Esophagus squamous epithelium (tissue), 5 donors: ENCODE data around the gene DGKD. TPM values are rescaled to one million over a fixed set of nuclear protein-coding genes. Genes with fewer than 3 reads are reported as not detected.
"Not testable (repeated sequence)": the region's sequence is repeated elsewhere in the genome, so short reads cannot be mapped to it uniquely, and the experiment has no call there.

Experiments
- DNase-seq: peaks from one replicate; lab custom pipeline; 2025; lab: John Stamatoyannopoulos, UW
- H3K27ac ChIP-seq, 4 donors: fragments of 200-600 bp; sonication (generic); one replicate each; pipeline ENCODE4 v1.5.1; 2016 to 2019; ENCODE audit warnings: mild to moderate bottlenecking in 1 of 4
- H3K27me3 ChIP-seq, 4 donors: fragments of 200-600 bp; sonication (generic); 1 replicate in 3 of 4; 2 replicates in 1 of 4; pipeline versions ENCODE4 v1.5.1 to v1.6.0; 2017 to 2021; ENCODE audit warnings: antibody characterized with exemption in 1 of 4
- H3K36me3 ChIP-seq, 3 donors: fragments of 200-600 bp; sonication (generic); one replicate each; pipeline ENCODE4 v1.5.1; 2016 to 2019
- H3K4me1 ChIP-seq, 3 donors: fragments of 200-600 bp; sonication (generic); one replicate each; pipeline ENCODE4 v1.5.1; 2017 to 2019
- H3K4me3 ChIP-seq, 4 donors: fragments of 200-600 bp; sonication (generic); 1 replicate in 3 of 4; 2 replicates in 1 of 4; pipeline ENCODE4 v1.5.1; 2016 to 2019; ENCODE audit warnings: mild to moderate bottlenecking in 2 of 4, moderate library complexity in 1 of 4
- H3K9me3 ChIP-seq, 3 donors: fragments of 200-600 bp; sonication (generic); one replicate each; pipeline ENCODE4 v1.5.1; 2016 to 2019
- POLR2A ChIP-seq, 4 donors: fragments of 450-650 bp; IDR thresholded peaks; one replicate each; pipeline ENCODE4 v1.6.1; 2017; ENCODE audit warnings: antibody characterized with exemption in 4 of 4, mild to moderate bottlenecking in 4 of 4, moderate library complexity in 3 of 4
- WGBS, 2 donors: methylation state at CpG; one replicate each; pipeline ENCODE4 v1.1.5; 2018; 5-methylcytosine and 5-hydroxymethylcytosine counted together
- intact Hi-C: fragments of 100-400 bp; cut with DNase I; formaldehyde crosslinking; loops from one replicate; pipeline ENCODE4 v1.15.0; 2022
- total RNA-seq, 4 donors: library from RNA; depleted of rRNA; stranded (reverse); fragments of >200 nt; gene quantifications; one replicate each; pipeline ENCODE4 v1.1.0, GENCODE V29; 2016
- TF ChIP-seq, protein P1 (sequence below), 6 experiments: fragments of 450-650 bp in 4 of 6; fragments of 200-600 bp in 2 of 6; sonication (generic) in 2 of 6; IDR thresholded peaks; one replicate each; pipeline ENCODE4 v1.5.1; 2016 to 2019; ENCODE audit warnings: antibody characterized with exemption in 6 of 6, mild to moderate bottlenecking in 4 of 6, moderate library complexity in 4 of 6
- donor health status: DM: yes; HTN: yes; CAD: no.

Gene DGKD
- total RNA-seq, 4 donors from 2014 or later, result 2.3 to 10.9 (median 4.2) TPM

DNA sequence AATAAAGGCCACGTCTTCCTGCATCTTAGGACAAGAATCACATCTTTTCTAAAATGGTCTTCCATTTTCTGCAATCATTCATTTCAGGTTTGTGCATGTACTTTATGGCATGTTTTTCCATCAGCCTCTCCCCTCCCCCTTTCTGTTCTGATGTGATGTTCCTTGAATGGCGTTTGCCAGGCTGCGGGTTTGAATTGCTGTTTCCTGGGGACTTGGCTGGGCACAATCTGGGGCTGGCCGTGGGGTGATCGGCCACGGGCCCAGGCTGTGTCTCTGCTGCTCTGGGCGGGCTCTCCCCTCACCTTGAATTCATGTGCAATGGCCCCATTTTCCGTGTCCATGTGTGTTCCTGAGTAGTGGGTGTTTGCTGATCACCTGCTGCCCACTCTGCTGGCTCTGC, 15.2 kb downstream of the DGKD start:
- Histone ChIP-seq H3K27me3 (no peaks in the 10 kb centered on the region), H3K9me3 (no peaks in the 10 kb centered on the region)

DNA sequence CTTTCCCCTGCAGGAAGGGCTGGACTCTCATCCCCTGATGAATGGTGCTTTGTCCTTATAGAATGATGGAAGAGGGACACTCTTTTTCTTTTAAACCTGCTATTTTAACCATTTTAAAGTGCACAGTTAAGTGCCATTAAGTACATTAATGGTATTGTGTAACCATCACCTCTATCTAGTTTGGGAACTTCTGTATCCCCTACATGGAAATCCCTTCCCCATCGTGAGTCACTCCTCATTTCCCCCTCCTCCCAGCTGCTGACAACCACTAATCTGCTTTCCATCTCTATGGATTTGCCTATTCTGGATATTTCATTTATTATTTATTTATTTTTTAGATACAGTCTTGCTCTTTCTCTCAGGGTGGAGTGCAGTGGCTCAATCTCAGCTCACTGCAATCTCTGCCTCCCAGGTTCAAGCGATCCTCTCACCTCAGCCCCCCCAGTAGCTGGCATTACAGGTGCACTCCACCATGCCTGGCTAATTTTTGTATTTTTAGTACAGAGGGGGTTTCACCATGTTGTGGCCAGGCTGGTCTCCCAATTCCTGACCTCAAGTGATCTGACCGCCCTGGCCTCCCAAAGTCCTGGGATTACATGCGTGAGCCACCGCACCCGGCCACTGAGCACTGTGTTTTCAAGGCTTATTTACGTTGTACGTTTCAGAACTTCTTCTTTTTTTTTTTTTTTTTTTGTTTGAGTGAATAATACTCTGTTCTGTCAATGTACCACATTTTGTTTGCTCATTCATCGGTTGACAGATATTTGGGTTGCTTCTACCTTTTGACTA, 15.8 kb downstream of the DGKD start:
- WGBS, 2 donors, result 80 to 82% methylated on average over 9 of the region's 9 CpGs
- TF ChIP-seq, protein P1, sequence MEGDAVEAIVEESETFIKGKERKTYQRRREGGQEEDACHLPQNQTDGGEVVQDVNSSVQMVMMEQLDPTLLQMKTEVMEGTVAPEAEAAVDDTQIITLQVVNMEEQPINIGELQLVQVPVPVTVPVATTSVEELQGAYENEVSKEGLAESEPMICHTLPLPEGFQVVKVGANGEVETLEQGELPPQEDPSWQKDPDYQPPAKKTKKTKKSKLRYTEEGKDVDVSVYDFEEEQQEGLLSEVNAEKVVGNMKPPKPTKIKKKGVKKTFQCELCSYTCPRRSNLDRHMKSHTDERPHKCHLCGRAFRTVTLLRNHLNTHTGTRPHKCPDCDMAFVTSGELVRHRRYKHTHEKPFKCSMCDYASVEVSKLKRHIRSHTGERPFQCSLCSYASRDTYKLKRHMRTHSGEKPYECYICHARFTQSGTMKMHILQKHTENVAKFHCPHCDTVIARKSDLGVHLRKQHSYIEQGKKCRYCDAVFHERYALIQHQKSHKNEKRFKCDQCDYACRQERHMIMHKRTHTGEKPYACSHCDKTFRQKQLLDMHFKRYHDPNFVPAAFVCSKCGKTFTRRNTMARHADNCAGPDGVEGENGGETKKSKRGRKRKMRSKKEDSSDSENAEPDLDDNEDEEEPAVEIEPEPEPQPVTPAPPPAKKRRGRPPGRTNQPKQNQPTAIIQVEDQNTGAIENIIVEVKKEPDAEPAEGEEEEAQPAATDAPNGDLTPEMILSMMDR (IDR thresholded peaks at IDR 0.05), result no peak
- no peak for TF ChIP-seq POLR2A (IDR thresholded peaks at IDR 0.05)
- no peak for DNase-seq
- no peak overlapping the region for H3K4me3 ChIP-seq
- H3K27ac ChIP-seq, result no peak overlapping the region
- H3K36me3 ChIP-seq, result peaks cover 0 to 6% (median 0%) of the 10 kb centered on the region in 3 donors
- H3K9me3 ChIP-seq, result no peaks in the 10 kb centered on the region
- intact Hi-C loops, result no loop called here
- H3K27me3 ChIP-seq, result no peaks in the 10 kb centered on the region
- peaks cover 0 to 6% (median 0%) of the 10 kb centered on the region in 3 donors for H3K4me1 ChIP-seq

More for the DNA sequence above, 15.2 kb downstream of the DGKD start:
- intact Hi-C loops, result no loop called here
- Histone ChIP-seq H3K27ac (no peak overlapping the region), H3K36me3 (peaks cover 0 to 6% (median 0%) of the 10 kb centered on the region in 3 donors), H3K4me1 (peaks cover 0 to 6% (median 0%) of the 10 kb centered on the region in 3 donors), H3K4me3 (no peak overlapping the region)
- WGBS, 2 donors, result 88 to 89% methylated on average over 8 of the region's 8 CpGs
- DNase-seq, result no peak
- TF ChIP-seq, protein P1 (IDR thresholded peaks at IDR 0.05), result no peak
- no peak for TF ChIP-seq POLR2A (IDR thresholded peaks at IDR 0.05)

DNA sequence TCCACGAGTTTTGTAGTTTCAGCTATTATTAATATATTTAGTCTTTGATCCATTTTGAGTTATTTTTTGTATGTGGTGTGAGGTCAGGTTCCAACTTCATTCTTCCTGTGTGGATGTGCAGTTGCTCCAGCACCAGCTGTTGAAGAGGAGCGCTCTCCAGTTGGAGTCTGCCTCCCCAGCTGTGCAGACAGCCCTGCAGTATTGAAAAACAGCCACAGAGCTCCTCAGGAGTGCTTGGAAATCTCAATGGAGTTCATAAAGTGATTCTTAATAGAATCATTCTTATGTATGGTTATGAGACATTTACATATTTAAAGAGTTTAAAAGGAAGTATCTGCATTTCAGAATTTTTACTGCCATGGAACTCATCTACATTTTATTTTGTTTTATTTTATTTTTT, 17.3 kb downstream of the DGKD start:
- Histone ChIP-seq H3K27me3 (no peaks in the 10 kb centered on the region), H3K36me3 (peaks cover 0 to 6% (median 0%) of the 10 kb centered on the region in 3 donors), H3K4me1 (peaks cover 0 to 6% (median 0%) of the 10 kb centered on the region in 3 donors), H3K4me3 (no peak overlapping the region), H3K9me3 (no peaks in the 10 kb centered on the region), H3K27ac (no peak overlapping the region)
- no peak for TF ChIP-seq POLR2A (IDR thresholded peaks at IDR 0.05)
- TF ChIP-seq, protein P1 (IDR thresholded peaks at IDR 0.05), result no peak
- intact Hi-C loops, result no loop called here
- DNase-seq, result no peak
- 61 to 87% methylated on average over 2 of the region's 2 CpGs for WGBS, 2 donors

DNA sequence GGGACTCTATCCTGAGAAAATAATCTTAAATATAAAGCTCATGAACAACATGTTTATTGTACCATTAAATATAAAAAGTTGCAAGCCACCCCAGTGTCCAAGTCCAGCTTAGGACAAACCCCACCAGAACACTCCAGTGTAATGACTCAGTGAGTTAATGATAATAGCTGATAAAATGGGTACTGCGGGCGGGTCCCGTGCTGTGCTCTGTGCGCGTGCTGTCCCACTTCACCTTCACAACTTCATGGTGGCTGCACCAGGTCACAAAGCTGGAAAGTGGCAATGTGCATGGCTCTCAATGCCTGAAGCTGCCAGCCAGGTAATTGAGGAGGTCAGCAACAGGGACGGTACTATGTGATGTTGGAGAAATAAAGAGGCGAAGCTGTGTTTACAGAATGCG, 18.6 kb downstream of the DGKD start:
- H3K9me3 ChIP-seq, result no peaks in the 10 kb centered on the region
- intact Hi-C loops, result no loop called here
- no peaks in the 10 kb centered on the region for H3K27me3 ChIP-seq
- H3K36me3 ChIP-seq, result peaks cover 0 to 6% (median 0%) of the 10 kb centered on the region in 3 donors
- no peak for TF ChIP-seq POLR2A (IDR thresholded peaks at IDR 0.05)
- TF ChIP-seq, protein P1 (IDR thresholded peaks at IDR 0.05), result no peak
- WGBS, 2 donors, result 95% methylated on average over 8 of the region's 8 CpGs
- no peak for DNase-seq
- H3K27ac ChIP-seq, result no peak overlapping the region
- H3K4me1 ChIP-seq, result peaks cover 0 to 6% (median 0%) of the 10 kb centered on the region in 3 donors
- H3K4me3 ChIP-seq, result no peak overlapping the region

DNA sequence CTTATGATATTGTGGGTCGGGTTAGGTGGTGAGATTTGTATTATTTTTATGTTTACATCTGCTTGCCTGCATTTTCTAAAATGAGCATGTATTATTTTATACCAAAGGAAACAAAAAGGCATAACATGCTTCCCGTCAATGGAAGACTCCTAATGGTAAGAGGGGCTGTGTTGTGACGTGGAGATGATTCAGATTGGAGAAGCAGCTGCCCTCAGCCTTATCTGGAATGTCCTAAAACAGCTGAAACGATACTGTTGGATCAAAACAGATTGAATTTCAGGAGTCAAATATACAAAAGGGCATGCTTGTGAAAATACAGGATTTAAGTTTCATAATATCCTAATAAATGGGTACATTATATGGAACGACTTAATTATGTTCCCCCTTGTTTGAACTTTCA, 19.0 kb downstream of the DGKD start:
- WGBS, 2 donors, result 81 to 88% methylated on average over 5 of the region's 5 CpGs
- TF ChIP-seq, protein P1 (IDR thresholded peaks at IDR 0.05), result no peak
- TF ChIP-seq POLR2A (IDR thresholded peaks at IDR 0.05), result no peak
- DNase-seq, result no peak
- Histone ChIP-seq H3K4me3 (no peak overlapping the region), H3K27me3 (no peaks in the 10 kb centered on the region), H3K4me1 (peaks cover 0 to 6% (median 0%) of the 10 kb centered on the region in 3 donors), H3K36me3 (peaks cover 0 to 6% (median 0%) of the 10 kb centered on the region in 3 donors), H3K9me3 (no peaks in the 10 kb centered on the region), H3K27ac (no peak overlapping the region)
- intact Hi-C loops, result no loop called here

DNA sequence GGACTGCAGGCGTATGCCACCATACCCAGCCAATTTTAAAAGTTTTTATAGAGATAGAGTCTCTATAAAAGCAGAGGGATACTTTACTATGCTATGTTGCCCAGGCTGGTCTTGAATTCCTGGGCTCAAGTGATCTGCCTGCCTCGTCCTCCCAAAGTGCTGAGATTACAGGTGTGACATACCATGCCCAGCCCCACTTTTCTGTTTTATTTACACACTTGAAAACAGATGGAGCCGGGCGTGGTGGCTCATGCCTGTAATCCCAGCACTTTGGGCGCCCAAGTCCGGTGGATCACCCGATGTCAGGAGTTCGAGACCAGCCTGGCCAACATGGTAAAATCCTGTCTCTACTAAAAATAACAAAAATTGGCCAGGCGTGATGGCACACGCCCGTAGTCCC, 20.5 kb downstream of the DGKD start:
- H3K36me3 ChIP-seq, DNase-seq, H3K27ac ChIP-seq, H3K9me3 ChIP-seq, H3K4me1 ChIP-seq, H3K4me3 ChIP-seq, intact Hi-C loops, H3K27me3 ChIP-seq: not testable (repeated sequence)
- WGBS, 2 donors, result 95 to 96% methylated on average over 5 to 11 of the region's 11 CpGs
